ENCODE data around the gene MGAT5.

Gene MGAT5

DNA sequence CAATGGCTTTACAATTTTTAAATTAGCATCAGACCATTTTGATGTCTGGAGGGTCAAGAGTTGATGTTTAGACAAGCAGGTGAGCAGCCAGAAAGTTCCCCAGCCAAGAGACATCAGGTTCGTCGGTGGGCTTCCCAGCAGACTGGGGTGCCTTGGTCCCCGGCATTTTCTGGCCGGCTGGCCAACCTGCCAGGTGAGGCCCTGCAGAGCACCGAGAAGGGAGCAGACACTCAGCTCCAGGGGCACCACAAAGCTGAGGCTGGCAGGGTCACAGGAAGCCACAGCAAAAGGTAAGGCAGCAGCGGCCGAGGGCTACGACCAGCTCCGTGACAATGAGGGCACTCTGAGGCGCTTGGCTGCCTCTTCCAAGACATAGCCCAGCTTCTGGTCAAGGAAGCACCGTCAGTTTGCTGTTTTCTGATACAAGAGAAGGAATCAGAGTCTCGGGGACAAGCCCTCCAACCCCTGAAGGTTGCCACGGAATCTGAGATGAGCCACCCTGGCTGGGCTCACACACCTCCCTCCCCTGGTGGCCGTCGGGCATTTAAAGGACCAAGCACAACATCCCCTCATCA, 229.0 kb downstream of the MGAT5 start:
- no peak for DNase-seq

DNA sequence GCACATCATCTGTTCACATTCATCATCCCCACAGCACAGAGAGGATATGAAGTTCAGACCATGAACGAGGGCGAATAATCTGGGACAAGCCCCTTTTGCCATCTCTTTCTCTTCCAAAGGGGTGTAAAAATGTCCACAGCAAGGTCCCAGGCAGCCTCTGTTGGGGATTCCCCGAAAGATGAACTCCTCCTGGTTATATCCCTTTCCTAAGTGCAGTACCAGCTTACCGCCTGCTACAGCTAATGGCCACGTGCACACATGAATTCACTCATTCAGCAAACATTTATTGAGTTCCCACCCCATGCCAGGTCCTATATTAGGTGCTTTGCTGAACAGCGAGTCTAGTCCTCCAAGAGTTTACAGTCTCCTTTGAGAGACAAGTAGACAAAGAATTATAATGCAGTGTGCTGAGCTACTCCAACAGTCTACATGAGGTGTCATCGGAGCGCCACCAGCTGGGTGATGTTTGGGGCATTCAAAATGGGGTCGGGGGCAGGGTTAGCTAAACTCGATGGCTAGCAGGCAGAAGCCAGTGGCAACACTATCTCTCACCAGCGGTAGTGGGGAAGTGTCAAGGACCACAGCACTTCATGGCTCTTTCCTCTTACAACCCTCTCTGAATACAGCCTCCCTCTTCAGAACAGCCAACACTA, 236.0 kb downstream of the MGAT5 start:
- DNase-seq = no peak

DNA sequence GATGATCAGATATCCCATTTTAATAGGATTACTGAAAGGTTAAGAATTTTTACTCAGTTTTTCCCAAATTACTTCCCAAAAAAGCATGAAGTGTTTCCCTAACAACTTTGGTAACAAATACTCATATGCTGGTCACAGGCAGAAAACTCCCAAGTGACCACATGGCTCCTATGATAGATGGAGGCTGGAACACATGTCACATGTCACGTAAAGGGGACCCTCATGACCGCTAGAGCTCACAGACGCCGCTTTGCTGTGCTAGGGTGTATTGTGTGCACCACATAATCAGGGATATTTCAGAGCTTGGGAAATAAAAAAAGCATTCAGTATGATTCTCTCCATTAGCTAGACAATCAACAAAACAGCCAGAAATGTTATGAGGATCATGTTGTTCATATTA, 236.7 kb downstream of the MGAT5 start:
- no peak for DNase-seq

DNA sequence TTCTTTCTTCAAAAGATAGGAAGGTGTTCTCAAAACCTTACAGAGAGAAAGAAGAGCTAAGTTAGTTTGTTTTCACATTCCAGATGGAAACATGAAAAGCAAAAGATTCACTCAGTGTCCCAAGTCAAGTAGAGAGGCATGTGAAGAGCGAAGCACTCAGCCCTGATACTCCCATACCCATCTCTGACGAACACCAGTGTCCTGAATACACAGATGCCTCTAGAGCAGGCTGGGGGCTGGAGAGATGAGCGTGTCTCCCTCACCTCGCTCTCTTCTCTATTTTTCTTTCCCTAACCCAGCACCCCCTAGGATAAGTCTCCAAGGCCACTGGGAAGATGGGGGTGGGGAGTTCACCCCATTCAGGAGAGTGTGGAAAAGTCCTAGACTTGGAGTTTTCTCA, 237.2 kb downstream of the MGAT5 start:
- no peak for DNase-seq

DNA sequence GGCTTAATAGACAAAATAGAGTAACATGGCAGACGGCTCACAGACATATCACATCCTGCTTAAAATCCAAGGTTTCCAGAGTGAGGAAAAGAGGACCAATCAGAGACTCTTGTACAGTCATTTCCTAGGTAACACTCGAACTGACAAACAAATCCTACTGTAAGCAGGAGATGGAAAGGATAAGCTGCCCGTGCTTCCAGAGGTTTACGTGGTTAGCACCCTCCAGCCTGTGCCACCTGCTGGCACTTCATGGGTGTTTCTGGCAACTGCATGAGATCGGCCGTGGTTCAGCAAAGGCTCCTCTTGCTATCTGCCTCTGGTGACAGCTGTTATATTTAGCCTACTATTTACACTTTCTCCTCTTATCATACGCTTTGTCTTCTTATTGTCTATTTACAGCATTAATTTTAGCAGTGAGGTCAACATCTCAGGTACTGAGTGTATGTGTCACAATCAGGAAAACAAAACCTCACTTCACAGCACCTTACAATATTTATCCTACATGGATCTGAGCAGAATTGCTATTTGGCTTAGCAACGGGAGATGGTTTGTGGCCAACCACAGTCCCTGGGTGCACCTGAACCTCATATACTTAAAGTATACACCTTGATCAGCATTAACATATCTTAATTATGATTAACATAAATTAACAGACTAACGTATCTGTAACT, 238.0 kb downstream of the MGAT5 start:
- no peak for DNase-seq

DNA sequence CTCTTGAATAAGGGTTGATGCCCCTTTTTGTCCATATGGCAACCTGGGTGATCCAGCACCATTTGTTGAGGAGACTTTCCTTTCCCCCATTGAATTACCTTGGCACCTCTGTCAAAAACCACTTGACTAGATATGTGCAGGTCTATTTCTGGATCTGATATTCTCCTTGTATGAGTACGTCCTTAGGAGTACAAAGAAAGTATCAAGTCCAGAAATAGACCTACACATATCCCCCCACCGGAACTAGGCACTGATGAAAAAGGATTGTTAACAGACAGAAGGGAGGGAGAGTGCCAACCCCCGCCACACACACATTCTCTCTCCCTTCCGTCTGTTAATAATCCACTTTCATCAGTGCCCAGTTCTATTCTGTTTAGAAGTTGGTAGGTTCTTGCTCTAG, 239.9 kb downstream of the MGAT5 start:
- DNase-seq = no peak

DNA sequence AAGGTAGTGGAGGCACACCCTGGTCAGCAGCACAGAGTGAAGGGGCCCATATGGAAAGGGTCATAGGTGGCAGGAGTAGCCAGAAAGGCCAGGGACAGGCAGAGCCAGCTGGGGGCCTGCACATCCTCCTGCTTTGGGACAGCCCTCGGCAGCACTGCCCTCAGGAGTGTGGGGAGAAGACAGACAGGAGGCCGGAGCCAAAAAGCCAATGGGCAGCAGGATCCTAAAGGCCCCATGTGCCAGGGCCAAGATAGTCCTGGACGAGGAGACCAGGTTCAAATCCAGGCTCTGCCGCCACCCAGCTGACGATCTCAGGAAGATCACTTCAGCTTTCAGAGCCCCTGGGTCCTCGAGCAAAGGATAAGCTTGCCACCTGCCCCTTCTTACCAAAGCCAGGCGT, 244.8 kb downstream of the MGAT5 start:
- no peak for DNase-seq

DNA sequence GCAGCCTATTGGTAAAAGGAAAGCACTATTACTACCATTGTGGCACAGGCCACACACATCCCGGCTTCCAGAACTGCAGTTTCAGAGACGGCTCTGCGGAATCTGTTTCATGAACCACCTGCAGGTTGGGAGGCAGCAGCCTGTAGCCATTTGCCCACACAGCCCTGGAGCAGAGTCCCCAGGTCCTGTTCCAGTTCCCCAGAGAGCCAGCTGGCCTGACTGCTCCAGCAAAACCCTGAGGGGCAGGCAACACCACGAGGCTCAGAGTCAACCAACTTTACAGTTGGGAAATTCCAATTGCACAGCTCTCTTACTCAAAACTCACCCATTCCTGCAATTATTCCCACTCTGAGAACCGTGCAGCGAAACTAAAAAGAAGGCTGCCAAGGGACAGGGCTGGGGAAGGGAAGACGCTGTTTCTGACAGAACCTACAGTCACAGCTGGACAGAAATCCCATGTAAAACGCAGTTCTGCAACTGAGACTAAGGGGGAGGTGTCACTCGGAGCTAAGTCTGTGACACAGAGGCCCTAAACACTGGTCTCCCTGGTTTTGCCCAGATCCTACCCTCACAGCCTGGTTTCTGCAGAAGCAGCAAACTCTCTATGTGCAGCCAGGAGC, 245.5 kb downstream of the MGAT5 start:
- no peak for DNase-seq

DNA sequence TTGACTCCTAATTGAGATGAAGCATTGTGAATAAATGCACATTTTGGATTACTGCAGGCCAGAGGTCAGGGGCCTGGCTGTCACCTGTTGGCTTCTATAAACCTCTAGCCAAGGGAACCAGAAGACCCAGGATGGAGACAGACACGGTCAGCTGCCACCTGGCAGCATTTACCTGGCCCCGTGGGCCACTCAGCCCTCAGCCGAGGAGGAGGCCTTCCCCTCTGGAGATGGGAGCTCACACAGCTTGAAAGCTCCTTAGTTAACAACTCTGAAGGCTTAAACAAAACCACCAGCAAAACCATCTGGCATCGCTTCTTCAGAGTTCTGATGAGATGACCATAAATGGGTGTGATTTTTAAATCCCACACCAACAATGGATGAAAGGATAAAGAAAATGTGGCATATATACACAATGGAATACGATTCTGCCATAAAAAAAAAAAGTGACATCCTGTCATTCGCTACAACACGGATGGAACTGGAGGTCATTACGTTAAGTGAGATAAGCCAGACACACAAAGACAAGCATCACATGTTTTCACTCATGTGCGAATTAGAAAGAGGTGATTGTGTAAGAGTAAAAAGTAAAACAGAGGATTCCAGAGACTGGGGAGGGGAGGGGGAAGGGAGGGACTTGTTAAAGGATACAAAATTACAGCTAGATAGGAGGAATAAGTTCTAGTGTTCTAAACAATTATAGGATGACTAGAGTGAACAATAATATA, 246.5 kb downstream of the MGAT5 start:
- DNase-seq = no peak

DNA sequence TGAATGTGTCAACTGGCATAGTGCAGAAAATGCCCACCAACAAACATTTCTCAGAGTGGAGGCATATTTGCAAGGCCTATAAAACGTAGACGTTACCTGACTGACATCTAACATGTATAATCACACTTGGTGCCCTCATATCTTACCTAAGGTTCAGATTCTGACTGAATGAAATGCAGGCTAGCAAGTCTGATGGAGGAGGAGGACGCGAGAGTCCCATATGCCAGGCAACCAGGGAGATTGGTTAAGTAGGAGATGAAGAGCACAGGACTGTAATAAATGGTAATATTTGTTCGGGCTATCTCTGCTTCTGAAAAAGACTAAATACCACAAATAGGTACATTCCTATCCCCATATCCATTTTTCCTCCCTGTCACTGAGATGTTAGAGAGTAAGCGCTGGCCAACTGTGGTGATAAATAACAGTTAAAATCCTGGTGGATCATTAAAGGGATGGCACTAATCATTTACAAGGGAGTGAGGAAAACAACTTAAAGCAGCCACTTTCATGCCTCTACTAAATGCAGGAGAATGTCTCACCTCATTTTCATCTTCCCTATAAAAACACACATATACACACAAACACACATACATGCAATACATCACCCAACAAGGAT, 247.7 kb downstream of the MGAT5 start:
- DNase-seq = no peak

DNA sequence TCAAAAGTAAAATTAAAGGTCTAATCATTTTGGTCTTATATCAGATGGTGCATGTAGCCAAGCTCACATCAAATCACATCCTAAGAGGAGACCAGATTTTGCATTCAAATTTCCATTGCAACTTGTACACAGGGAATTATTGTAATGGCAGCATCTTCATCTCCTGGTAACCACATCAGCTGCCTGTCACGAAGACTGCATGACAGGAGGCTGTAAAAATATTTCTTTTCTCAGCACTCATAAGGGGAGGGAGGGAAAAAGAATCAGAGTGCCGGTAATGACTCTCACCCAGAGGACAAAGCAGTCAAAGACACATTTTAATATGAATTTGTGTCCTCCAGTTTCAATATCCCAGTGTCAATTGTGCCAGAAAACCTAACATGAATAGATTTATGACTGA, 248.2 kb downstream of the MGAT5 start:
- no peak for DNase-seq

Measured in CD4-positive, alpha-beta T cell treated with Interferon alpha-2 for 1 hour (primary cell).